Camera-type eye (tissue), 1 donor: ENCODE data around the gene ATAD5. TPM values are rescaled to one million over a fixed set of nuclear protein-coding genes. Genes with fewer than 3 reads are reported as not detected.

Experiments
- total RNA-seq: library from RNA; depleted of rRNA; stranded (reverse); fragments of >200 nt; gene quantifications from one replicate; pipeline ENCODE4 v1.2.3, GENCODE V29; 2014

ATAD5 gene
- total RNA-seq: 8.5 TPM

GRCh38 chr17:30831663-30832437, at the start of gene ATAD5:
Gene ATAD5 (plus strand): TSS chr17:30831966. CDS start chr17:30832348, 382 bp downstream.

GRCh38 chr17:30824356-30825145, 7.2 kb upstream of the ATAD5 start, which contains the start of gene CRLF3:
Gene CRLF3 (minus strand): TSS chr17:30824692. CDS start chr17:30824651, 41 bp downstream.

GRCh38 chr17:30906101-30906911, 74.5 kb downstream of the ATAD5 start, which contains the start of gene TEFM:
Gene TEFM (minus strand): TSS chr17:30906238. CDS start chr17:30906198, 40 bp downstream.

GRCh38 chr17:30921544-30922196, 89.9 kb downstream of the ATAD5 start, which contains the start of gene ADAP2:
Gene ADAP2 (plus strand): TSS chr17:30921945. CDS start chr17:30922015, 70 bp downstream.

Other genes starting within 250 kb of the ATAD5 start
- gene CRLF3, start 7.3 kb upstream of the ATAD5 start, total RNA-seq: 17.9 TPM
- 30.8 TPM for gene TEFM, start 74.3 kb downstream of the ATAD5 start, total RNA-seq
- 5.5 TPM for gene ADAP2, start 90.0 kb downstream of the ATAD5 start, total RNA-seq
- 9.6 TPM for gene RNF135, start 139.1 kb downstream of the ATAD5 start, total RNA-seq